ENCODE measurements around the gene OVAAL.

The OVAAL gene

DNA sequence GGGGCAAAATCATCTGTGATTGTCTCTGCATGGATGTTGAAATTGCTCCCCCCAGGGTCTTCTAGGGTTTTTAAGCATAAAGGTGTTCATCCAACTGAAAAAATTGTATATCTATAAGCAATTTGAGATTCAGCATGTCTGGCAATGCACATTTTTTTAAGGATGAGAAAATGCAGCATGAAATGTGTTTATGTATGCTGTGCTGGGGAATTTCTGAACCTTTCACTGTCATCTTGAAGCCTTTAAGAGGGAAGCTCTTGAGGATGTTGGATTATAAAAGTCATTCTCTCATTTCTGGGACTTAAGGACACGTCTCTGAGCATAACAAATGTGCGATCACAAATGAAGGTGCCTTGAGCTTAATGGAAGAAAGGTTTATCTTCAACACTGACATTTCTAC, 9.4 kb downstream of the OVAAL start:
- no peak for DNase-seq (ENCODE audit: low read depth in 1 of 2, low spot score in 1 of 2)

DNA sequence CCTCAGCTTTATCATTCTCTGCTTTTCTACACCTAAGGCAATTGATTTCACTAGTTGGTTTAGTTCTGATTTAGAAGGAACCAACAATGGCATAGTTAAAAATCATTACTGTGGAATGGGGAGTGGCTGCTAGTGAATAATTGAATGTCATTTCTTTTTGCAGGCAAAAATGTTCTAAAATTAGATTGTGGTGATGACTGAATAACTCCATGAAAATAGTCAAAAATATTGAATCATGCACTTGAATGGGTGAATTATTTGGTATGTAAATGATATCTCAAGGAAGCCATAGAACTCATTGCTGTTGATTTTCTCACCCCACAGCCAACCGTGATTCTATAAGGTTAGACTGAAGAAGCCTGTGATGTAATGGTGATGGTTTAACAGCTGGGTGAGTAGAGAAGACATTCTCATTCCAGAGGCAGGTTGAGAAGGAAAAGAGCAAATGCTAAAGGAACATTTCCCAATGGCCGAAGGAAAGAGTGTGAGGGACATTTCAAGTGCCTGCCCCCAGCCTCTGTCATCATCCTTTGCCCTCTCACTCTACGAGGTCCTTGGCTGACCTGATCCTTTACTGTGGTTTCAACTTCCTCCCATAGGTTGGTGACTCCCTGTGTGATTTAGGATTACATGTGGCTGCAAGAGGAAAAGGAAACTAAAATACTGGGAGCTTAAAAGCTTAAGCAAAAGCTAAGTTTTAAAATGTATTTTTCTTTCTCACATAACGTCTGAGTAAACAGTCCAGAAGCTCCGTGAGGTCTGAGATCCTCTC, 12.5 kb downstream of the OVAAL start:
- no peak for DNase-seq (ENCODE audit: low read depth in 1 of 2, low spot score in 1 of 2)

DNA sequence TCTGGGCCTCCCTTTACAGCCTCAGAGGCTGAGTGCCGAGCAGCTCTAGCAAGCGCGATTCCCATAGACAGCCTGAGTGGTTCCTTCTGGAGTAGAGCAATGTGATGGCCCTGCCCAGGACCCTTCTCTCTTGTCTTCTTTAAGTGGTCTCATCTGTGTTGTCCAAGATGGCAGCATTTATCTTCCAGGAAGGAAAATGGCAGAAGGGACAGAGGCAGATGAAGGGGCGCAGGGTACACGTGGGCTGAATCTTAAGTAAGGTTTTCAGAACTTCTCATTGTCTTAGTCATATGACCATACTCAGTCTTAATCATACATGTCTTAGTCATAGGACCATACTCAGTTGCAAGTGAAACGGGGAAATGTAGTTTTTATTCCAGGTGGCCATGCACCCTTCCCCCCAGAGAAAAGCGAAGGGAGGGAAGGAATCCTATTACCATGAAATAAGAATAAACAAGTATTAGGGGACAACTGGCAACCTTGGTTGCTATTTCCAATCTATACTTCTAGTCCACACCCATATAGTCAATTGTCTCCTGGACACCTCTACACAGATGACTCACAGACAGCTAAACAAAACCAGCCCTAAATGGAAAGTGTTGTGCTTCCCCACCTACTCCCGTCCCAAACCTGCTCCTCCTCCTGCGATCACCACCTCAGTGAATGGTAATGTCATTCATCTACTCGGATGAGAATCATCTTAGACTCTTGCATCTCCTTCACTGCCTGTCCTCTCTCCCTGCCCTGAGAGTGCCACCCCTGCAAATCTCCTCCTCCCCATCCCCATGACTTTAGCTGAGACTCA, 13.3 kb downstream of the OVAAL start:
- peak in 1 of 2 donors; percentile 2 for DNase-seq (ENCODE audit: low read depth in 1 of 2, low spot score in 1 of 2)

DNA sequence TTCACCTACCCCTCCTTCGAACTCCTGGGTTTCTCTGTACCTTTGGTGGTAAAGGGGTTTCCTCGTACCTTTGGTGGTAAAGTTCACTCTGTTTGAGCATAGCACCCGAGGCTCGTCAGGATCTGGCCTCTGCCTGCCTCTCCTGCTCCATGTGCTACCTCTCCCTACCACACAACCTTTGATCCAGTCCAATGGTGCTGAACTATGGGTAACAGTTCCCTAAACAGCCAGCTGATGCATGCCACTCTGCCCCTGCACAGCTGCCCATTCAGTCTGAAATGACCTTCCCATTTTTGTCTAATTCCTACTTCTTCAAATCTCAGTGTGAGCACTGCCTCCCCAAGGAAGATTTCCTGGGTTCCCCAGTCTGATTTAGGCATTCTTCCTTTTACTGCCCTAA, 14.0 kb downstream of the OVAAL start:
- DNase-seq (ENCODE audit: low read depth in 1 of 2, low spot score in 1 of 2), result no peak

DNA sequence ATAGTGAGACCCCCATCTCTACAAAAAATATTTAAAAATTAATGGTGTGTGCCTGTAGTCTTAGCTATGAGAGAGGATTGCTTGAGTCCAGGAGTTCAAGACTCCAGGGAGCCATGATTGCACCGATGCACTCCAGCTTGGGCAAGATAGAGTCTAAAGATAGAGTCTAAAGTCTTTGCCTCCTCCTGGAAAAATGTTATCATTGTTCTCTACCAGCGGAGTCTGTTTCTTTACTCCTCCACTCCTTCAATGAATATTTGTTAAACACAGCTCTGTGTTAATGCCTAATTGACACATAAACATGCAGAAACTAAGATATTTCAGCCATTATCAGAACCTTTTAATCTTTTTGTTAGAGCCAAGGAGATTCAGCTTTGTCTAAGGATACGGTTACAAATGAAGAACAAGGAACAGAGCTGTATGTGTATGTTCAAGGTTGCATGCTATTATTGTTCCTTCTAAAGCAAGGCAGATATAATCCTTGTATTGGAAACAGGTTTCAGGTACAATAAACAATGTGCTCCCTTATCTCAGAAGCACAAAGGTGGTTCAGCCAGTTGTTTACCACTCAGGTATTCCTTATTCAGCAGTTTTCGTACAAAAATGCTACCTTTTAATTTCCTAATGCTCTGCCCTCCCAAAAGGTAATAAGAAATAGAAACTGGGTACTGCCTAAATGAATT, 15.4 kb downstream of the OVAAL start:
- no peak for DNase-seq (ENCODE audit: low read depth in 1 of 2, low spot score in 1 of 2)

DNA sequence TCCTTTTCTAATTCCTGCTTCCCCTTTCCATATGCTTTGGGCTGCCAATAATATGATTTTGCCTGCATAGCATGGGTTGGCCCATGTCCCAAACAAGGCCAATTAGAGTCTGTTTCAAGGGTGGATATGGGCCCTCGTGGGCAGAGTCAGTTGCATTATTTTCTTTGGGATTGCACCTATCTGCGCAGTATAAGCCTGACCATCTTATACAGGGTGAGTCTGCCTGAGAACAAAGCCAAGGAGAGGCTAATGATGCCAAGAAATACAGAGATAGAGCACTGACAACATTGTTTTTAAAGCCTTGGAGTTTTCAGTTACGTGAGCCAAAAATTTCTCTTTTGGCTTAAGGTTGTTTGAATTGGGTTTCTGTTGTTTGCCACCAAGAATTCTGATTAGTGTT, 18.6 kb downstream of the OVAAL start:
- no peak for DNase-seq (ENCODE audit: low read depth in 1 of 2, low spot score in 1 of 2)

DNA sequence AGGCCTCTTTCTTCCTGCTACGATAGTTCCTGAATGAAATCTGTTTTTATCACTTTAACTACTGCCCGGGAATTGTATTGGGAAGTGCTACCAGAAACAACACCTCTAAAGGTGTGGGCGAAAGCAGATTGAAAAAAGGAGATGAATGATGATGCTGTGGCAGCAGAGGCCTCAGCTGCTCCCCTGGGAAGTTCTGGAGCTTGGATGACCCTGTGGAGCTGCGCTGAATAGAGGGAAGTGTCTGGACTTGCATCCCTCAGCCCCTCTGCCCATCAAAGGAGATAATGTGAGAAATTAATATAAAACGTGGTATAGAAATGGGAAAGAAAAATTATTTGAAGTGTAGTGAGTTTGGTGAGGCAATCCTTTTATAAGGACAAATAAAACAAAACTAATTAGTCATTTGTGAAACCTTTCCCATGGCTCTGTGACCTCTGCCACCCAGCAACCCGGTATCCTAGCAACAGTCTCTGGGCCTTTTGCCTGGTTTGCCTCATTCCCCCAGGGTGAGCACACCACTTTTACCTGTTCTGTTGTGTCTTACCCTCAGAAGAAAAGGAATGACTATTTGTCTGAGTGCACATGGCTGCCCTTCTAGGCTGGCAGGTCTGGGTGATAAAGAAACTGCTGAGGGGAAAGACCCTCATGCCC, 21.3 kb downstream of the OVAAL start:
- no peak for DNase-seq (ENCODE audit: low read depth in 1 of 2, low spot score in 1 of 2)

DNA sequence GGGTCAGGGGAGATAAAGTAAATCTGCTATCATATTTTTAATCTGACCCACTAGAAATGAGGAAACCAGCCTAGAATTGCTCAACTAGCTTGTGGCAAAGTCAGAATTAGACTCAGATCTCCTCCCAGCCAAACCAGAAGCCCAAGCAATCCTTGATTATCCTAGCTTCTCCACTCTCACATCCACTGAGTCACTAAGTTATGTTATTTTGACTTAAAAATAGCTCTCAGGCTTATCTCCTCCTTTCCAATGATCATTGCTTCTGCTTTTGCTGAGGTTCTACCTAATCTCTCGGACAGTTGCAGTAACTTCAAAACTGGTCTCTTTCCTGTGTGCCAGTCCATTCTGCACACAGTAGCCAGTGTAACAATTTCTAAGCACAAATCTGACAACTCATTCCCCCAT, 22.9 kb downstream of the OVAAL start:
- no peak for DNase-seq (ENCODE audit: low read depth in 1 of 2, low spot score in 1 of 2)

DNA sequence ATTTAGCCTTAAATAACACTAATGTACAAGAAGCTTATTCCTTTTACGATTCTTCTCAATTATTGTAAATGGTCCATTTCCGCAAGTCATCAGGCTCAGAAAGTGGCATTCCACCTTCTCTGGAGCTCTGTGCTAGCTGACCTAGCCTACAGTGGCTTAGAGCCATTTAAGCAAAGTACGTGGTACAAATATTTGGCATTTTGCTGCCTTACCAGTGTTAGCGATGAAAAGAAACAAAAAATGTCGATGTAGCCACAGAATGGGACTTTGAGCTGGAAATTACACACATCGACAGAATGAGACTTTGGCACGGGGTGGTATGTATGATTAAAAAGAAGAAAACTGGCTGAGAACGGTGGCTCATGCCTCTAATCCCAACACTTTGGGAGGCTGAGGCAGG, 26.1 kb downstream of the OVAAL start:
- no peak for DNase-seq (ENCODE audit: low read depth in 1 of 2, low spot score in 1 of 2)

DNA sequence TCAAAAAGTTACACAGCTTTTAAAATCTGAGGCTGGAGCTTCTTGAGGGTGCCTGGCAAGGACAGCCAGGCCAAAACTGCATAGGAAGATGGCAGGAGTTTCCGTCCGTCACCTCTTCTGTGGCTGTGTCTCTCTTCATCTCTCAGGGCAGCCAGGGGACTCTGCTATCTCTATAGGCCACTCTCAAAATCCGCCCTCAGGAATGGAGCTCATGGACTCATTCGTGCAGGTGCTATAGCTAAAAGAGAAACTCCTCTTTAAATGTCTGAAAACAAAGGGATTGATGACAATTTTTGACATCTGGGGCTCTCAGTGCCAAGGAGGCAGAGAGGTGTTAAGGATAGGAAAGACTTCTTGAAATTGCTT, 27.2 kb downstream of the OVAAL start:
- no peak for DNase-seq (ENCODE audit: low read depth in 1 of 2, low spot score in 1 of 2)

DNA sequence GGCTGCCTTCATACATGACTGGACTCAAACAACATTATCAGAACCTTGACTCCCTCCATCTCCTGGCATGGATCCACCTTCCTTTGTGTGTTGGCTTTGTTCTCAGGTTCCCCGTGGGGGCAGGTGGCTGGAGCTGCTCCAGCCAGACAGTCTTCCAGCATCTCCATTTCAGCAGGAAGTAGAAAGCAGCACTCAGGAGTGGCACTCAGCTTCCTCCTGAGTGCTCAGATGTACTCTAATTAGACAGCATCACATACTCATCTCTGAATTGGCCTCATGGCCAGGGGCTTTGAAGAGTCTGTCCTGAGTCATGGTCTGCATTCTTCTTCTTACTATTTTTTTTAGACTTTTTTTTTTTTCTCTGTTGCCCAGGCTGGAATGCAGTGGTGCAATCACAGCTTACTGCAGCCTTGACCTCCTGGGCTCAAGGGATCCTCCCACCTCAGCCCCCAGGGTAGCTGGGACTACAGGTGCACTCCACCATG, 27.9 kb downstream of the OVAAL start:
- DNase-seq (ENCODE audit: low read depth in 1 of 2, low spot score in 1 of 2), result no peak

DNA sequence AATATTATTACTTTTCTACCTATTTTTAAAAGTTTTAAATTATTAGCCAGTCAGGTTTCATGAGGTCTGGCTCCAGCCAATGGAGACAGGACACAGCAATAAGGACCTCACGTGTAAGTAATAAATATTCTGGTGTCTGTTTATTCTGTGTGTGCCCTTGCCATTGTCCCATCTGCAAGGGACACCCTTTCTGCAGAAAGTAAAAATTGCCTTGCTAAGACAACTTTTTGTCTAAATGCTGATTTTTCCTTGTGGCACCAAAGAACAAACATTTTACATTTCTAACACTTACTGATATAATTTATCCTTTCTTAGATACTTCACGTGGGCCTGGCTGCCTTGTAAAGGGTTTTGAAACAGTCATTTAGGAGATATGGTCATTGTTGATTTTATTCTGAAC, 29.4 kb downstream of the OVAAL start:
- DNase-seq (ENCODE audit: low read depth in 1 of 2, low spot score in 1 of 2), result no peak

DNA sequence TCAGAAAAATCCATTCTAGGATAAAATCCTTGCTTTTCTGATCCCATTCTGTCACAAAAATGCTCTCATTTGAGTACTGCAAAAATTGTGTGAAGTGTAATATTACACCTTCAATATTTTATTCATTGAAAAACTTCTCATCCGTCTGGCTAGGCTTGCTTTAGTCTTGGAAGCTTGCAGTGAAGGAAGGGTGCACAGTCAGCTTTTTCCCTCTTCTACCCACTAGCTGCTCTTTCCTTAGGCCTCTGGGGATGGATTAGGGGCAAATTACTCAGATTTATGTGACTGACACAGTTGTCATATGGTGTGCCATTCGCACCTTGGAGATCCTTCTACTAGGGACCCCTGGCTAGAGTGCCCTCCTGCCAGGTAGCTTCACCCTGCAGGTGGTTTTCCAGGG, 32.1 kb downstream of the OVAAL start:
- DNase-seq (ENCODE audit: low read depth in 1 of 2, low spot score in 1 of 2), result no peak

DNA sequence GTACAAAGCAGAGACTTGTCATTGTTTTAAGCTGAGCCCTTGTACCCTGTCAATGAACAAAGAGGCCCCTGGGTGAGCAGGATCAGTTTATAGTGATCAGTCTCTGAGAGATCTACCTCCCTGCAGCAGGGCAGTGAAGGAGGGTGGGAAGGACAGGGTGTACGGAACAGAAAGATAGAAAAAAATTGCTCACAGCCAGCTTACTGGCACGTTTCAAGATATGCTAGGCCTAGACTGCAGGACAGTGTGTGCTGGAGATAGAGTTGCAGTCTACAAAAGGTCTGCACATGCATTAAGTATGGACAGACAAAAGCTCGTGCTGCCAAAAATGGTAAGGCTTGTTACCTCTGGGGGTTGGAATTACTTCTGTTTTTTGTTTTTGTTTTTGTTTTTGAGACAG, 34.6 kb downstream of the OVAAL start:
- DNase-seq (ENCODE audit: low read depth in 1 of 2, low spot score in 1 of 2), result no peak

DNA sequence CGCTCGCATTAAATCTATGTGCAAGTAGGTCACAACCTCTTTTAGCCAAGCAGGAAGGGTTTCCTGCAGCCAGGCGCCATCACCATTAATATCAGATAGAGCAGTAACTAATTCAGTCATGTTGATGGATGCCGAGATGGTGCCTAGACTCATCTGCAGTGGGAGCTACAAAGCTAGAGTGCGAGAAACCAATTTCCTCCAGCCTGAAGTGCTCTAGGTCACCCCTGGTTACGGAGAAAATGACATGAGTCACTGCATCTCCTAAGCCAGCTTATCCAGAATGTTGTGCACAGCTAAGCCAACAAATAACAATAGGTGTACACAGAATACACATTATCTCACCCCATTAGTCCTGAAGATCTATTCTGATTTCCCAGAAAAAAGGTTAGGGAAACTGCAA, 36.0 kb downstream of the OVAAL start:
- DNase-seq (ENCODE audit: low read depth in 1 of 2, low spot score in 1 of 2), result no peak

DNA sequence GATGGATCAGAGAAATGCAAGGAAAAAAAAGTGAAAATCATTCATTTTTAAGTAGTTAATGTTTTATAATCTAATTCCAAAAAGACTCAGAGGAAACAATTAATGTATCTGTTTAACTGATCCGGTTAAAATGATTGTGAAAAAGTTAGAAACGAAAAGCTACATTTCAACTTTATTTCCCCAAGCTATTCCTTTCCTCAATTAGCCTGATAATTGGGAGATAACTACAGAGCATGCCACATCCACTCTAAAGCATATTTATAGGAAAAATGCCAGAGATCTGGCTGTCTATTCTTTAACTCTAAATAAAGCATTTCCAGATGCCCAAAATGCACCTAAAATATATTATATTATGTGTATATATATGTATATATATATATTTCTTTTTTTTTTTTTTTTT, 37.2 kb downstream of the OVAAL start:
- DNase-seq (ENCODE audit: low read depth in 1 of 2, low spot score in 1 of 2), result no peak

DNA sequence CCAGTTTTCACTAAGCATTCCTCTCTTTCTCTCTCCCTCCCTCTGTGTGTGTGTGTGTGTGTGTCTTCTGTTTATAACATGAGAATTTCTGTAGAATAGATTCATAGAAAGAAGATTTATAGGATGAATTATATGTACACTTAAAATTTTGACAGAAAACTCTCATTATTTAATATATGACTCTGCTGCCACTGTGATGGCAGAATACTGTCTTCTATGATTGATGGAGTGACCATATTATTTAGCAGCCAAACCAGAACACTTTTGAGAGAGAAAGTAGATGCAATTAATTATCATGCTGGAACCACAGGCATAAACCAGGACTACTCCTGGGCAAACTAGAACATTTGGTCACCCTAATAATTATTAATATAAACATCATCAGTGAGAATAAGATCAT, 38.8 kb downstream of the OVAAL start:
- no peak for DNase-seq (ENCODE audit: low read depth in 1 of 2, low spot score in 1 of 2)

DNA sequence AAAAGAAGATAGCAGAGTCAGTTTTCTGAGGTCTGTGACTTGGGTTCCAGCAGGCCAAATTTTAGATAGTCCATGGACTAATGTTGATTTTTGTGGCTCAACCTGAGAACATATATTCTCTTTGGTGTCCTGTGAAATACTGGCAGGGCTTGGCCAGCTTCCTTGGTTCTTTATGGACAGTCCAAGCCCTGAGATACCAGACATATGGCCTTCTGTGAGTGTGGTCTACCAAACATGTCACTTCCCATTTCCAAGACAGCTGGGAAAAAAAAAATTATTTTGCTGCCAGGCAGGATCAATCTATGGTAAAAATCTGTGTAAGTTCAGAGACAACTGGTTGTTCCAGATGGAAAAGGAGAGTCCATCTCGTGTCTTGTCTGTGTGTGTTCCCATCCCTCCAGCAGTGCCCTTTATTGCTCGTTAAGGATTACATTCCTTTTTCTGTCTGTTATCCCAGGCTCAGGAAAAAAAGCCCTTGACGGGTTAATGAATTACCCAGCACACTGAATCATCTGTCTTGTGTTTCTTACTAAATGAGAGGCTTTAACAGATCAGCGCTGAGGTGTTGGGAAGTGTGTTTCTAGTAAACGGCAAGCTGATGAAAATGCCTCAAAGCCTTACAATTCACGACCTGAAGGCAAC, 39.7 kb downstream of the OVAAL start:
- no peak for DNase-seq (ENCODE audit: low read depth in 1 of 2, low spot score in 1 of 2)

DNA sequence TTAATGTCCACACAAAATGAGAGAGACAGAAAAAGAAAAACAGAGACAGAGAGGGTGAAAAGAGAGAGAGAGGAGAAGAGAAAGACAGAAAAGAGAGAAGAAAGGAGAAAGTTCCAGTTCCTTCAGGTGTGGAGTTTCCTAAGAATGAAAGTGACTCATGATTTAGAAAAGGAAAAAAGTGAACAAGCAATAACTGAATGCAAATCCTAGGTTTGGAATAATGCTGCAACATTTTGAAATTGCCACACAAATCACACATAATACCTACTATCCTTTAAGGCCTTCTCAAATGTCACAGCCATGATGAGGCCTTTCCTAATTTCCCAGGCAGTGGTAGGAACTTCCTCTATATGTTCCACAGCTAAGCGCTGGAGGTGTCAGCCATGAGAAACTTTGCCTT, 41.6 kb downstream of the OVAAL start:
- no peak for DNase-seq (ENCODE audit: low read depth in 1 of 2, low spot score in 1 of 2)

DNA sequence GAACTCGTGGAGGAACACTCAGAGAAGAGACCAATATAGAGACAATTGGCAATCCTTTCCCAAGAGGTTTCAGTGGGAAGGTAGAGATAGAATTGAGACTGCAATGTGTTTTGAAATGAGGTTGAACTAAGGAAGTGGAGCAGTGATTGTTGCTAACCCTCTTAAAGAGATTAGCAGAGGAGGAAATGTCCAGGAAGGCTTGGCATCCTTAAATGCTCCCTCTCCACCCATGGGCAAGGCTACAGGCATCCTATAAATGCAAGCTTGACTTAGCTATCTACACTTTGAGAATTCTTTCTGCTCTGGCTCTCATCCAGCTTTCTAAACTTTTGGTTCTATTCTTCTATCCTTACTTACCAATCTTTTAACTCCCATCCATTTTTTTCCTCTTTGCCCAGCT, 42.7 kb downstream of the OVAAL start:
- DNase-seq (ENCODE audit: low read depth in 1 of 2, low spot score in 1 of 2), result no peak

DNA sequence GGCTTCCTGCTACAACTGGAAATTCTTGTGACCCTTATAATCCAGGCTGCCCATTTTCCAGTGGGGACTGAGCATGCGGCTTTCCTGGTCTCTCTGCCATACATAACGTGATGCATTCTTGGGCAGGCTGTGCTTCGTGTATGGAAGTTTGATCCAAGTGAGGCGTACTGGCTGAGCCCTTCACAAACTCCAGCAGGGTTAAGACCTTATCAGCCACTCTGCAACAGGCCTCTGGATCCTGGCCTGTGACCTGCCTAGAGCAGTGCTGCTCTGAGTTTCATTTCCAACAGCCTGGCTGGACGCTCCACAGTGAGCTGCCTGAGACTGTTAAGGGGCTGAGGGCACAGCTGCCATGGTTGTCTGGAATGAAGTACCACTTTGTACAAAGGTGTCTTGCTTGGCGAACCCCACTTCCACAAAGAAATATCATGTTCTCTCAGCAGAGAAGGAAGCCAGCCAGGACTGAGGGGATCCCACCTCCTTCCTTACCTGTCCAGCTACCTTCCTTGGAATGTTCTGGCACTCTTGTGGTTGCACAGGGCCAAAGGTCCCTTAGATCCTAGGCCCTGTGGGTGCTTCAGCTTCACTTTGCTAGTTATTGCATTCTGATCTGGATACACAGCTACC, 44.6 kb downstream of the OVAAL start:
- no peak for DNase-seq (ENCODE audit: low read depth in 1 of 2, low spot score in 1 of 2)

Data from activated T-helper 1 cell treated with anti-CD3 and anti-CD28 coated beads, Interleukin-2, amount 50 U/mL, for 16 hours (primary cell).